Testis (tissue), 2 donors: ENCODE data around the gene TNNT2.

Source experiments
- POLR2A ChIP-seq: fragments of 450-650 bp; IDR thresholded peaks from one replicate; pipeline ENCODE4 v1.6.1; 2017; ENCODE audit warnings: antibody characterized with exemption, mild to moderate bottlenecking, moderate library complexity
- TF ChIP-seq, protein P1 (sequence below), 3 experiments: fragments of 450-650 bp in 2 of 3; fragments of 200-600 bp in 1 of 3; sonication (generic) in 1 of 3; IDR thresholded peaks; one replicate each; pipeline ENCODE4 v1.5.1; 2016 to 2019; ENCODE audit warnings: antibody characterized with exemption in 3 of 3, mild to moderate bottlenecking in 2 of 3, moderate library complexity in 1 of 3

GRCh38 chr1:201419746-201420607 is 42.5 kb upstream of the TNNT2 start:
- TF ChIP-seq, protein P1, sequence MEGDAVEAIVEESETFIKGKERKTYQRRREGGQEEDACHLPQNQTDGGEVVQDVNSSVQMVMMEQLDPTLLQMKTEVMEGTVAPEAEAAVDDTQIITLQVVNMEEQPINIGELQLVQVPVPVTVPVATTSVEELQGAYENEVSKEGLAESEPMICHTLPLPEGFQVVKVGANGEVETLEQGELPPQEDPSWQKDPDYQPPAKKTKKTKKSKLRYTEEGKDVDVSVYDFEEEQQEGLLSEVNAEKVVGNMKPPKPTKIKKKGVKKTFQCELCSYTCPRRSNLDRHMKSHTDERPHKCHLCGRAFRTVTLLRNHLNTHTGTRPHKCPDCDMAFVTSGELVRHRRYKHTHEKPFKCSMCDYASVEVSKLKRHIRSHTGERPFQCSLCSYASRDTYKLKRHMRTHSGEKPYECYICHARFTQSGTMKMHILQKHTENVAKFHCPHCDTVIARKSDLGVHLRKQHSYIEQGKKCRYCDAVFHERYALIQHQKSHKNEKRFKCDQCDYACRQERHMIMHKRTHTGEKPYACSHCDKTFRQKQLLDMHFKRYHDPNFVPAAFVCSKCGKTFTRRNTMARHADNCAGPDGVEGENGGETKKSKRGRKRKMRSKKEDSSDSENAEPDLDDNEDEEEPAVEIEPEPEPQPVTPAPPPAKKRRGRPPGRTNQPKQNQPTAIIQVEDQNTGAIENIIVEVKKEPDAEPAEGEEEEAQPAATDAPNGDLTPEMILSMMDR (IDR thresholded peaks at IDR 0.05) = no peak
- TF ChIP-seq POLR2A = no peak
